ENCODE data around the gene FUCA2. TPM values are rescaled to one million over a fixed set of nuclear protein-coding genes. Genes with fewer than 3 reads are reported as not detected.

The FUCA2 gene
- total RNA-seq, 1 donor from 2014 or later = 20.1 TPM

Other genes with a start within 250 kb of the FUCA2 start
- gene ADAT2, start 61.0 kb downstream of the FUCA2 start, total RNA-seq = 4.9 TPM
- gene PEX3, start 60.9 kb downstream of the FUCA2 start, total RNA-seq = 23.9 TPM
- gene PHACTR2, start 166.2 kb upstream of the FUCA2 start, total RNA-seq = 34.8 TPM

Measured in esophagus mucosa (tissue), 1 donor.